Astrocyte of the spinal cord (primary cell): Measurements from ENCODE around the gene PCDHGC3.
A peak's percentile ranks its signal among the peaks of the same experiment; 100 is the strongest.

Experiments
- DNase-seq: peaks from one replicate; pipeline ENCODE4 v3.0.0; 2011; ENCODE audit warnings: low read depth, low spot score
- H3K4me3 ChIP-seq: 2 replicates; pipeline ENCODE4 v1.5.1; 2011; ENCODE audit warnings: low read depth, mild to moderate bottlenecking, low read length, moderate library complexity
- CTCF ChIP-seq: IDR thresholded peaks from 2 replicates; pipeline ENCODE4 v1.5.1; 2012; ENCODE audit warnings: low read depth, mild to moderate bottlenecking, low read length, inconsistent platforms
- in situ Hi-C: cut with HindIII; loops from 2 replicates; pipeline ENCODE4 v1.10.0; 2017; ENCODE audit warnings: low sequenced_read_pairs

The PCDHGC3 gene

GRCh38 chr5:141437221-141437620 lies 38.5 kb upstream of the PCDHGC3 start:
- H3K4me3 ChIP-seq = no peak overlapping the region
- no peak for TF ChIP-seq CTCF
- DNase-seq = no peak
- in situ Hi-C loops = no loop called here

- TF ChIP-seq CTCF = no peak
- in situ Hi-C loops = no loop called here
- H3K4me3 ChIP-seq = no peak overlapping the region
- no peak for DNase-seq
Measured at GRCh38 chr5:141439411-141440141, 36.2 kb upstream of the PCDHGC3 start.

- in situ Hi-C loops = no loop called here
- no peak overlapping the region for H3K4me3 ChIP-seq
- no peak for TF ChIP-seq CTCF
- no peak for DNase-seq
Measured at GRCh38 chr5:141440341-141440740, 35.4 kb upstream of the PCDHGC3 start.

- no peak for TF ChIP-seq CTCF
- in situ Hi-C loops = no loop called here
- no peak overlapping the region for H3K4me3 ChIP-seq
- DNase-seq = no peak
Measured at GRCh38 chr5:141441571-141442170, 34.1 kb upstream of the PCDHGC3 start.

- in situ Hi-C loops = no loop called here
- H3K4me3 ChIP-seq = no peak overlapping the region
- TF ChIP-seq CTCF = no peak
- no peak for DNase-seq
Measured at GRCh38 chr5:141465351-141465750, 10.4 kb upstream of the PCDHGC3 start.

GRCh38 chr5:141476132-141476911 lies 556 bp downstream of the PCDHGC3 start:
- in situ Hi-C loops = no loop called here

More at GRCh38 chr5:141476132-141476911, 556 bp downstream of the PCDHGC3 start:
- peak; percentile 85 for DNase-seq
- TF ChIP-seq CTCF = no peak
- peak overlapping the region; percentile 61 for H3K4me3 ChIP-seq
